Measurements from ENCODE around the gene HMX3. TPM values are rescaled to one million over a fixed set of nuclear protein-coding genes. Genes with fewer than 3 reads are reported as not detected.

Gene HMX3
- total and polyA plus RNA-seq, 2 of the 13 experiments (the other 11 are each of a cell fraction or from before 2014, with no cell fraction given) = not detected

GRCh38 chr10:123154092-123154710 is 18.4 kb downstream of the HMX3 start, which contains the start of gene BUB3 (continued):
- TF ChIP-seq MEIS1 (CRISPR knock-in tag; IDR thresholded peaks at IDR 0.05; ENCODE audit: borderline replicate concordance) = no peak; the same call in 1 of the 2 replicates
- peak; percentile 34; the same call in 1 of the 2 replicates for TF ChIP-seq ZKSCAN8 (CRISPR knock-in tag; IDR thresholded peaks at IDR 0.05; ENCODE audit: borderline replicate concordance)
- TF ChIP-seq ATF4 (CRISPR knock-in tag; IDR thresholded peaks at IDR 0.05) = no peak; a peak in 1 of 4 replicates
- no peak for TF ChIP-seq SOX6 (IDR thresholded peaks at IDR 0.05)
- TF ChIP-seq SOX6 (CRISPR knock-in tag; IDR thresholded peaks at IDR 0.05) = no peak; the same call in 1 of the 2 replicates
- no peak for TF ChIP-seq ZNF280D (CRISPR knock-in tag; IDR thresholded peaks at IDR 0.05)
- TF ChIP-seq ZFP90 (CRISPR knock-in tag; IDR thresholded peaks at IDR 0.05; ENCODE audit: borderline replicate concordance) = no peak
- peak; percentile 94 for TF ChIP-seq ZNF501 (CRISPR knock-in tag; IDR thresholded peaks at IDR 0.05)
- TF ChIP-seq ZNF644 (CRISPR knock-in tag; IDR thresholded peaks at IDR 0.05; ENCODE audit: low read depth) = no peak
- no peak for TF ChIP-seq ZNF713 (CRISPR knock-in tag; IDR thresholded peaks at IDR 0.05)
- TF ChIP-seq ZSCAN29 (CRISPR knock-in tag; conservative IDR thresholded peaks at IDR 0.05) = no peak
- no peak for TF ChIP-seq LCORL (IDR thresholded peaks at IDR 0.05)
- TF ChIP-seq LCORL (CRISPR knock-in tag; IDR thresholded peaks at IDR 0.05) = no peak
- TF ChIP-seq TARDBP (CRISPR knock-in tag; IDR thresholded peaks at IDR 0.05) = peak; percentile 76
- no peak; the same call in 1 of the 2 replicates for TF ChIP-seq GATA4 (IDR thresholded peaks at IDR 0.05; ENCODE audit: borderline replicate concordance, low read depth)
- peak; percentile 80 for TF ChIP-seq ZMYM4 (CRISPR knock-in tag; IDR thresholded peaks at IDR 0.05)
- TF ChIP-seq STAG1 (CRISPR knock-in tag; IDR thresholded peaks at IDR 0.05) = no peak
- TF ChIP-seq FOXM1 (CRISPR knock-in tag; IDR thresholded peaks at IDR 0.05) = no peak
- no peak; the same call in 1 of the 2 replicates for TF ChIP-seq ZNF605 (CRISPR knock-in tag; IDR thresholded peaks at IDR 0.05)
- no peak for TF ChIP-seq PAX8 (CRISPR knock-in tag; IDR thresholded peaks at IDR 0.05; ENCODE audit: borderline replicate concordance)
- 0 out of 2 replicates have a peak, but pooled peaks have one; percentile 13 for TF ChIP-seq CBX5 (CRISPR knock-in tag; IDR thresholded peaks at IDR 0.05; ENCODE audit: borderline replicate concordance)
- TF ChIP-seq SRSF4 (IDR thresholded peaks at IDR 0.05; ENCODE audit: low read depth, low read length, poor library complexity, severe bottlenecking) = no peak
- TF ChIP-seq ZNF451 (CRISPR knock-in tag; IDR thresholded peaks at IDR 0.05) = no peak
